ENCODE measurements around the gene CABLES1.

The CABLES1 gene

GRCh38 chr18:23136326-23137096, 1.2 kb downstream of the CABLES1 start:
- H3K27ac ChIP-seq (replicated peaks): peak overlapping the region; percentile 65
- TF ChIP-seq CTCF (IDR thresholded peaks at IDR 0.05; ENCODE audit: insufficient read depth, low read length) (no peak), REST (IDR thresholded peaks at IDR 0.05; ENCODE audit: insufficient replicate concordance, low read depth) (peak; percentile 36), GABPA (IDR thresholded peaks at IDR 0.05; ENCODE audit: low read depth) (no peak), SPI1 (IDR thresholded peaks at IDR 0.05; ENCODE audit: borderline replicate concordance, low read depth) (no peak), POLR2AphosphoS5 (IDR thresholded peaks at IDR 0.05; ENCODE audit: low read depth) (peak; percentile 15; the same call in 1 of the 2 replicates)
- DNase-seq (ENCODE audit: low read depth in 1 of 2, low spot score in 1 of 2): peak in 1 of 2 experiments; percentile 40
- H3K27me3 ChIP-seq (ENCODE audit: insufficient read depth, poor library complexity, severe bottlenecking): no peaks in the 10 kb centered on the region
- peak overlapping the region; percentile 61 for H3K4me3 ChIP-seq (replicated peaks; ENCODE audit: insufficient read depth, low read length)

GRCh38 chr18:23137097-23137635, 1.9 kb downstream of the CABLES1 start:
- DNase-seq (ENCODE audit: low read depth in 1 of 2, low spot score in 1 of 2): peak in 1 of 2 experiments; percentile 55
- peak overlapping the region; percentile 61; the same call in 1 of the 2 replicates for H3K4me3 ChIP-seq (replicated peaks; ENCODE audit: insufficient read depth, low read length)
- H3K27ac ChIP-seq (replicated peaks): peak overlapping the region; percentile 65
- no peak for TF ChIP-seq CTCF (IDR thresholded peaks at IDR 0.05; ENCODE audit: insufficient read depth, low read length)
- TF ChIP-seq SPI1 (IDR thresholded peaks at IDR 0.05; ENCODE audit: borderline replicate concordance, low read depth): no peak
- no peak for TF ChIP-seq GABPA (IDR thresholded peaks at IDR 0.05; ENCODE audit: low read depth)
- no peak for TF ChIP-seq POLR2AphosphoS5 (IDR thresholded peaks at IDR 0.05; ENCODE audit: low read depth)
- no peak for TF ChIP-seq REST (IDR thresholded peaks at IDR 0.05; ENCODE audit: insufficient replicate concordance, low read depth)
- H3K27me3 ChIP-seq (ENCODE audit: insufficient read depth, poor library complexity, severe bottlenecking): no peaks in the 10 kb centered on the region

GRCh38 chr18:23137788-23138216, 2.5 kb downstream of the CABLES1 start:
- no peak for TF ChIP-seq REST (IDR thresholded peaks at IDR 0.05; ENCODE audit: insufficient replicate concordance, low read depth)
- no peak for TF ChIP-seq SPI1 (IDR thresholded peaks at IDR 0.05; ENCODE audit: borderline replicate concordance, low read depth)
- TF ChIP-seq GABPA (IDR thresholded peaks at IDR 0.05; ENCODE audit: low read depth): no peak
- no peak for TF ChIP-seq CTCF (IDR thresholded peaks at IDR 0.05; ENCODE audit: insufficient read depth, low read length)
- TF ChIP-seq POLR2AphosphoS5 (IDR thresholded peaks at IDR 0.05; ENCODE audit: low read depth): no peak
- Histone ChIP-seq H3K4me3 (replicated peaks; ENCODE audit: insufficient read depth, low read length) (no peak overlapping the region), H3K27me3 (ENCODE audit: insufficient read depth, poor library complexity, severe bottlenecking) (no peaks in the 10 kb centered on the region), H3K27ac (replicated peaks) (no peak overlapping the region)
- DNase-seq (ENCODE audit: low read depth in 1 of 2, low spot score in 1 of 2): no peak

All from HL-60 (cell line).